K562 (cell line): ENCODE measurements around the gene KRT85. TPM values are rescaled to one million over a fixed set of nuclear protein-coding genes. Genes with fewer than 3 reads are reported as not detected.

ENCODE experiments used
- ATAC-seq: fragments of 200-7000 bp; cut with Tn5 transposase; 3 replicates; pipeline ENCODE4 v1.9.1; 2020; ENCODE audit warnings: moderate library complexity
- BruUV-seq: library from RNA; stranded (reverse); fragments of 400-500 nt; replicated peaks from 2 replicates; lab custom pipeline; 2021; lab: Mats Ljungman, UMichigan
- CTCF ChIA-PET: fragments of 300-600 bp; formaldehyde crosslinking; extraction: SDS; loops from one replicate; lab custom pipeline; 2021; ENCODE audit warnings: low intra/inter-chr PET ratio; lab: Yijun Ruan, JAX
- POLR2A ChIA-PET: fragments of 300-600, 350-650 bp; sonication (Branson Sonifier 250); formaldehyde crosslinking; extraction: SDS; loops from one replicate; lab custom pipeline; 2021; ENCODE audit warnings: antibody characterized with exemption, inconsistent platforms; lab: Yijun Ruan, JAX
- DNase-seq, 4 experiments: peaks; one replicate each; pipeline versions ENCODE4 v3.0.0 to v3.0.0-alpha.2; 2011 to 2018; ENCODE audit warnings: low spot score in 3 of 4, mixed read lengths in 3 of 4; ENCODE audit errors: extremely low read depth in 1 of 4
- FAIRE-seq: peaks from 2 replicates; lab custom pipeline; 2011; peaks lifted over from hg19 to GRCh38; lab: Jason Lieb, UNC
- H2AFZ ChIP-seq: 2 replicates; pipeline ENCODE4 v1.6.0; 2011; ENCODE audit warnings: low read depth, low read length, control low read depth, inconsistent platforms
- H3K27ac ChIP-seq: fragments of 200-600 bp; 3 replicates; pipeline ENCODE4 v1.8.0; 2011; ENCODE audit warnings: low read depth, mild to moderate bottlenecking, control low read depth, inconsistent platforms, low read length, moderate library complexity, mixed read lengths; ENCODE audit errors: extremely low read depth
- H3K27me3 ChIP-seq, 2 experiments: fragments of 300-600 bp in 1 of 2; 2 replicates in 1 of 2; 3 replicates in 1 of 2; pipeline versions ENCODE4 v1.6.0 to v1.8.0; 2011; ENCODE audit warnings: inconsistent platforms in 2 of 2, low read length in 2 of 2, mild to moderate bottlenecking in 1 of 2, mixed read lengths in 1 of 2, moderate library complexity in 1 of 2; ENCODE audit not compliant: control insufficient read depth in 2 of 2, insufficient read depth in 2 of 2
- H3K36me3 ChIP-seq: fragments of 300-600 bp; 3 replicates; pipeline ENCODE4 v1.8.0; 2011; ENCODE audit warnings: mild to moderate bottlenecking, low read length, inconsistent platforms; ENCODE audit not compliant: control insufficient read depth, insufficient read depth
- H3K4me1 ChIP-seq, 2 experiments: fragments of 200-600 bp in 1 of 2; replicated peaks in 1 of 2; 2 replicates in 1 of 2; 3 replicates in 1 of 2; pipeline versions ENCODE4 v1.5.1 to v1.8.0; 2011; ENCODE audit warnings: inconsistent platforms in 2 of 2, low read length in 2 of 2, mild to moderate bottlenecking in 1 of 2, mixed read lengths in 1 of 2, moderate library complexity in 1 of 2; ENCODE audit not compliant: control insufficient read depth in 2 of 2, insufficient read depth in 2 of 2
- H3K4me2 ChIP-seq: 2 replicates; pipeline ENCODE4 v1.6.1; 2011; ENCODE audit warnings: low read length, control low read depth, inconsistent platforms, mixed read lengths; ENCODE audit not compliant: insufficient read depth
- H3K4me3 ChIP-seq: fragments of 200-600 bp; sonication (generic), shearing (Covaris generic); 2 replicates; pipeline ENCODE4 v1.5.1; 2016; ENCODE audit warnings: control low read depth, inconsistent platforms
- H3K79me2 ChIP-seq: fragments of 200-600 bp; 3 replicates; pipeline ENCODE4 v1.8.0; 2011; ENCODE audit warnings: low read length, inconsistent platforms; ENCODE audit not compliant: control insufficient read depth, insufficient read depth
- H3K9ac ChIP-seq, 2 experiments: 2 replicates each; pipeline versions ENCODE4 v1.6.0 to v1.6.1; 2011; ENCODE audit warnings: low read depth in 2 of 2, low read length in 2 of 2, control low read depth in 1 of 2, inconsistent platforms in 1 of 2, mild to moderate bottlenecking in 1 of 2, mixed read lengths in 1 of 2; ENCODE audit not compliant: insufficient read depth in 1 of 2
- H3K9me1 ChIP-seq: one replicate; pipeline ENCODE4 v1.6.0; 2011; ENCODE audit warnings: inconsistent platforms, mild to moderate bottlenecking, low read length, moderate library complexity; ENCODE audit not compliant: control insufficient read depth, insufficient read depth
- H3K9me3 ChIP-seq: replicated peaks from 2 replicates; pipeline ENCODE4 v1.5.1; 2011; ENCODE audit warnings: low read depth, low read length, inconsistent platforms; ENCODE audit not compliant: control insufficient read depth, insufficient read depth
- H4K20me1 ChIP-seq: replicated peaks from 2 replicates; pipeline ENCODE4 v1.6.1; 2011; ENCODE audit warnings: low read length, inconsistent platforms, mixed read lengths; ENCODE audit not compliant: control insufficient read depth, insufficient read depth
- ARID4B ChIP-seq: sonication (generic); formaldehyde crosslinking; IDR thresholded peaks from 2 replicates; pipeline ENCODE4 v1.8.0; 2022; ENCODE audit warnings: mild to moderate bottlenecking, missing genetic modification reagents
- BMI1 ChIP-seq: fragments of 150-350 bp; IDR thresholded peaks from 2 replicates; pipeline ENCODE4 v1.6.1; 2014; ENCODE audit warnings: low read length
- CCAR2 ChIP-seq: fragments of 200-400 bp; formaldehyde crosslinking; IDR thresholded peaks from 2 replicates; pipeline ENCODE4 v1.6.1; 2017; ENCODE audit warnings: mild to moderate bottlenecking, low read depth, low read length
- CLOCK ChIP-seq: fragments of 250-450 bp; sonication (Bioruptor Pico); IDR thresholded peaks from 2 replicates; pipeline ENCODE4 v1.4.0; 2020; ENCODE audit warnings: mild to moderate bottlenecking, moderate library complexity, borderline replicate concordance
- ESRRA ChIP-seq: fragments of 450-650 bp; IDR thresholded peaks from 2 replicates; pipeline ENCODE4 v1.6.1; 2014; ENCODE audit warnings: low read depth, mild to moderate bottlenecking, moderate library complexity, borderline replicate concordance
- KLF13 ChIP-seq: fragments of 450-650 bp; IDR thresholded peaks from 2 replicates; pipeline ENCODE4 v1.6.1; 2016; ENCODE audit warnings: missing genetic modification characterization, low read depth, mild to moderate bottlenecking, missing compliant biosample characterization, moderate library complexity, borderline replicate concordance
- MAFG ChIP-seq: fragments of 450-650 bp; conservative IDR thresholded peaks from 2 replicates; pipeline ENCODE4 v1.6.1; 2016; ENCODE audit warnings: missing genetic modification characterization, missing compliant biosample characterization
- NUFIP1 ChIP-seq: fragments of 450-650 bp; IDR thresholded peaks from 2 replicates; pipeline ENCODE4 v1.6.1; 2018; ENCODE audit not compliant: partially characterized antibody
- SIX5 ChIP-seq, 2 experiments: IDR thresholded peaks; 2 replicates each; pipeline ENCODE4 v1.6.1; 2011; ENCODE audit warnings: low read length in 2 of 2, borderline replicate concordance in 1 of 2, low read depth in 1 of 2, mild to moderate bottlenecking in 1 of 2, moderate library complexity in 1 of 2; ENCODE audit not compliant: insufficient read depth in 1 of 2
- STAG1 ChIP-seq: sonication (generic); formaldehyde crosslinking; IDR thresholded peaks from 2 replicates; pipeline ENCODE4 v1.5.0; 2020; ENCODE audit warnings: missing genetic modification reagents, borderline replicate concordance
- STAT5A ChIP-seq: IDR thresholded peaks from 2 replicates; pipeline ENCODE4 v1.6.1; 2012; ENCODE audit warnings: low read length, inconsistent platforms, borderline replicate concordance
- ZNF134 ChIP-seq: fragments of 250-450 bp; sonication (Bioruptor Pico); conservative IDR thresholded peaks from 2 replicates; pipeline ENCODE4 v1.4.0; 2020
- ZNF143 ChIP-seq: sonication (generic); formaldehyde crosslinking; IDR thresholded peaks from 2 replicates; pipeline ENCODE4 v1.9.0; 2022; ENCODE audit warnings: mild to moderate bottlenecking, missing genetic modification reagents
- ZNF175 ChIP-seq: fragments of 200-800 bp; sonication (Bioruptor generic); IDR thresholded peaks from 2 replicates; pipeline ENCODE4 v1.6.1; 2016; ENCODE audit warnings: low read depth, mild to moderate bottlenecking, missing genetic modification characterization, missing compliant biosample characterization
- WGBS: fragments of 100-300 bp; shearing (Covaris generic); methylation state at CpG from one replicate; pipeline ENCODE4 v1.1.6; 2016; ENCODE audit warnings: low coverage, mixed read lengths; ENCODE audit not compliant: insufficient coverage; ENCODE audit errors: missing lambda C conversion rate; 5-methylcytosine and 5-hydroxymethylcytosine counted together
- in situ Hi-C: fragments of 300-500 bp; cut with MboI; formaldehyde crosslinking; loops from 4 replicates; pipeline ENCODE4 v1.15.0; 2018; ENCODE audit warnings: inconsistent platforms, mixed read lengths
- intact Hi-C: fragments of 100-400 bp; cut with micrococcal nuclease; formaldehyde crosslinking; loops from 2 replicates; pipeline ENCODE4 v1.14.2; 2022
- polyA plus RNA-seq, 8 experiments: library from polyadenylated mRNA; depleted of rRNA in 4 of 8; stranded (reverse) in 5 of 8; unstranded in 3 of 8; fragments of >200 nt; fragmentation: Nextera tagmentation in 2 of 8; fragmentation: Illumina TruSeq in 1 of 8; extraction: Ambion mirVana in 2 of 8; extraction: Trizol in 1 of 8; gene quantifications; 2 replicates each; pipeline versions ENCODE4 v1.2.1 to v1.2.3, GENCODE V29; 2011 to 2014; ENCODE audit warnings: inconsistent platforms in 1 of 8, missing spikeins in 1 of 8
- total RNA-seq, 7 experiments: library from RNA; depleted of rRNA in 6 of 7; stranded (reverse); fragments of >200 nt in 6 of 7; fragmentation: Illumina TruSeq in 2 of 7; extraction: Trizol in 2 of 7; gene quantifications; 2 replicates each; pipeline versions ENCODE4 v1.2.1 to v1.2.3, GENCODE V29; 2011 to 2021; ENCODE audit warnings: low replicate concordance in 1 of 7

Gene KRT85
- total and polyA plus RNA-seq, 9 of the 15 experiments (the other 6 are each of a cell fraction or from before 2014, with no cell fraction given): not detected

- peaks cover 14 to 45% of the 10 kb centered on the region in 2 experiments; a peak in 3 of 5 replicates for H3K27me3 ChIP-seq
These were observed 18.1 kb downstream of the KRT85 start for GRCh38 chr12:52349196-52349595.

More at GRCh38 chr12:52349196-52349595, 18.1 kb downstream of the KRT85 start:
- Histone ChIP-seq H3K79me2 (no peaks in the 10 kb centered on the region), H3K4me2 (no peak overlapping the region), H3K27ac (no peak overlapping the region), H3K9ac (no peak overlapping the region), H3K36me3 (no peaks in the 10 kb centered on the region), H2AFZ (no peak overlapping the region), H4K20me1 (no peaks in the 10 kb centered on the region; the same call in 1 of the 2 replicates), H3K9me1 (peaks cover 3% of the 10 kb centered on the region), H3K4me1 (no peaks in the 10 kb centered on the region), H3K4me3 (no peak overlapping the region), H3K9me3 (no peaks in the 10 kb centered on the region)
- FAIRE-seq (no peak), ATAC-seq (no peak), DNase-seq (no peak)
- in situ Hi-C loops (no loop called here), intact Hi-C loops (no loop called here)
- ChIA-PET POLR2A (no interaction called here), CTCF (no interaction called here)
- no peak for TF ChIP-seq NUFIP1
- TF ChIP-seq CCAR2: no peak
- TF ChIP-seq ZNF175 (CRISPR knock-in tag): no peak
- TF ChIP-seq ESRRA: no peak
- TF ChIP-seq BMI1: no peak
- TF ChIP-seq MAFG (tag): no peak
- TF ChIP-seq STAT5A: no peak
- no peak for TF ChIP-seq ZNF134 (CRISPR knock-in tag)
- TF ChIP-seq ARID4B (CRISPR knock-in tag): no peak
- no peak for TF ChIP-seq CLOCK (CRISPR knock-in tag)
- no peak for TF ChIP-seq SIX5 (IDR thresholded peaks at IDR 0.05; ENCODE audit: borderline replicate concordance in 1 of 2, insufficient read depth in 1 of 2, low read depth in 1 of 2, low read length in 2 of 2)
- TF ChIP-seq KLF13 (tag): no peak
- no peak for TF ChIP-seq STAG1
- TF ChIP-seq ZNF143 (CRISPR knock-in tag): no peak
- 0% methylated on average over 6 of the region's 6 CpGs for WGBS
- no TSS peak for BruUV-seq
